H1 (cell line): ENCODE results near the gene ALG14.

Experiments used
- ASH2L ChIP-seq: fragments of 200-600, 300-600 bp; sonication (generic); IDR thresholded peaks from one replicate; pipeline ENCODE4 v1.7.1; 2017; ENCODE audit warnings: low read length
- EZH2 ChIP-seq: fragments of 200-600 bp; sonication (generic); IDR thresholded peaks from 2 replicates; pipeline ENCODE4 v1.7.1; 2012; ENCODE audit warnings: low read depth, mild to moderate bottlenecking, moderate library complexity, low read length, inconsistent platforms; ENCODE audit not compliant: severe bottlenecking
- POLR2A ChIP-seq, 2 experiments: IDR thresholded peaks; 1 replicate in 1 of 2; 2 replicates in 1 of 2; pipeline ENCODE4 v1.6.1; 2011; ENCODE audit warnings: low read depth in 2 of 2, low read length in 2 of 2, mild to moderate bottlenecking in 2 of 2; ENCODE audit errors: control extremely low read depth in 1 of 2
- POLR2AphosphoS5 ChIP-seq: IDR thresholded peaks from 2 replicates; pipeline ENCODE4 v1.6.1; 2011; ENCODE audit warnings: low read depth, low read length
- SIN3A ChIP-seq, 2 experiments: IDR thresholded peaks in 1 of 2; conservative IDR thresholded peaks in 1 of 2; 2 replicates each; pipeline ENCODE4 v1.6.1; 2011 to 2012; ENCODE audit warnings: low read length in 2 of 2, improper control_type of control experiment in 1 of 2, low read depth in 1 of 2, mild to moderate bottlenecking in 1 of 2
- TBP ChIP-seq: IDR thresholded peaks from 2 replicates; pipeline ENCODE4 v1.6.1; 2011; ENCODE audit warnings: low read depth, low read length, improper control_type of control experiment
- ZNF274 ChIP-seq: IDR thresholded peaks from 2 replicates; pipeline ENCODE4 v1.7.0; 2012; ENCODE audit warnings: low read length, borderline replicate concordance; ENCODE audit errors: extremely low read depth
- TF ChIP-seq, protein P1 (sequence below), 3 experiments: IDR thresholded peaks; 1 replicate in 2 of 3; 2 replicates in 1 of 3; pipeline versions ENCODE4 v1.5.1 to v1.6.1; 2011; ENCODE audit warnings: low read length in 3 of 3, mild to moderate bottlenecking in 3 of 3, inconsistent platforms in 2 of 3, low read depth in 1 of 3, moderate library complexity in 1 of 3; ENCODE audit not compliant: insufficient read depth in 1 of 3; ENCODE audit errors: control extremely low read depth in 1 of 3

DNA sequence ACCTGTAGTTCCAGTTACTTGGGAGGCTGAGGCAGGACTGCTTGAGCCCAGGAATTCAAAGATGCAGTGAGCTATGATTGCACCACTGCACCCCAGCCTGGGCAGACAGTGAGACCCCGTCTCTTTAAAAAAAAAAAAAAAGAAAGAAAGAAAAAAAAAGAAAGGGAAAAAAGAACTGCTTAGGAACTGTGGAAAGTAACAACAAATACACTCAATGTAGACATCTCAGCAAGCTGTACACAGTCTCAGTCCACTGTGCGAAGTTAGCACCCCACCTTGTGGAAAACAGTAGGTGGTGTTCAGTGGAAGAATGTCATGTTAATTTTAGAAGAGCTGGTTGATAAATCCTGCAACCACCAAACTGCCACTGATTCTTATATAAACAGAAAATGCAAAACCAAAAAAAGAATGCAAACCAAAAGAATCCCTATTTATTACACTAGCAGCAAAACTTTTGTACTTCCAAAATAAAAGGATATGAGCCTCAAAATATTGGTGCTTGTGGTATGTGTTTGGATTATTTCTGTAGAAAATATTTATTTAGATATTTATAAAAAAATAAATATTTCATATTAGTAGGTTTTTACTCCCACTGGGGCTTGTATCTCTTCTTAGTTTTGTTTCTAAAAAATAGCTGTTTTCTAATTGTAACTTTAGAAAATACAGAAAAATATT, 31.1 kb downstream of the ALG14 start:
- no peak for TF ChIP-seq ZNF274
- no peak for TF ChIP-seq TBP
- TF ChIP-seq EZH2 = no peak
- TF ChIP-seq, protein P1, sequence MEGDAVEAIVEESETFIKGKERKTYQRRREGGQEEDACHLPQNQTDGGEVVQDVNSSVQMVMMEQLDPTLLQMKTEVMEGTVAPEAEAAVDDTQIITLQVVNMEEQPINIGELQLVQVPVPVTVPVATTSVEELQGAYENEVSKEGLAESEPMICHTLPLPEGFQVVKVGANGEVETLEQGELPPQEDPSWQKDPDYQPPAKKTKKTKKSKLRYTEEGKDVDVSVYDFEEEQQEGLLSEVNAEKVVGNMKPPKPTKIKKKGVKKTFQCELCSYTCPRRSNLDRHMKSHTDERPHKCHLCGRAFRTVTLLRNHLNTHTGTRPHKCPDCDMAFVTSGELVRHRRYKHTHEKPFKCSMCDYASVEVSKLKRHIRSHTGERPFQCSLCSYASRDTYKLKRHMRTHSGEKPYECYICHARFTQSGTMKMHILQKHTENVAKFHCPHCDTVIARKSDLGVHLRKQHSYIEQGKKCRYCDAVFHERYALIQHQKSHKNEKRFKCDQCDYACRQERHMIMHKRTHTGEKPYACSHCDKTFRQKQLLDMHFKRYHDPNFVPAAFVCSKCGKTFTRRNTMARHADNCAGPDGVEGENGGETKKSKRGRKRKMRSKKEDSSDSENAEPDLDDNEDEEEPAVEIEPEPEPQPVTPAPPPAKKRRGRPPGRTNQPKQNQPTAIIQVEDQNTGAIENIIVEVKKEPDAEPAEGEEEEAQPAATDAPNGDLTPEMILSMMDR (IDR thresholded peaks at IDR 0.05; ENCODE audit: control extremely low read depth in 1 of 3, insufficient read depth in 1 of 3, low read depth in 1 of 3, low read length in 3 of 3) = peak in 1 of 3 experiments; percentile 24; a peak in 1 of 4 replicates
- TF ChIP-seq POLR2AphosphoS5 = no peak
- no peak for TF ChIP-seq SIN3A (conservative IDR thresholded peaks at IDR 0.05 in 1 of 2, IDR thresholded peaks at IDR 0.05 in 1 of 2; ENCODE audit: low read depth in 1 of 2, low read length in 2 of 2)
- TF ChIP-seq POLR2A (IDR thresholded peaks at IDR 0.05; ENCODE audit: control extremely low read depth in 1 of 2, low read depth in 2 of 2, low read length in 2 of 2) = no peak
- no peak for TF ChIP-seq ASH2L
